NCI-H2081 treated with DMSO at 0.1 percent for 48 hours (cell line): ENCODE results near the gene FAM151A.

Source experiments
- DNase-seq: peaks from one replicate; lab custom pipeline; 2025; lab: John Stamatoyannopoulos, UW

FAM151A gene

DNA sequence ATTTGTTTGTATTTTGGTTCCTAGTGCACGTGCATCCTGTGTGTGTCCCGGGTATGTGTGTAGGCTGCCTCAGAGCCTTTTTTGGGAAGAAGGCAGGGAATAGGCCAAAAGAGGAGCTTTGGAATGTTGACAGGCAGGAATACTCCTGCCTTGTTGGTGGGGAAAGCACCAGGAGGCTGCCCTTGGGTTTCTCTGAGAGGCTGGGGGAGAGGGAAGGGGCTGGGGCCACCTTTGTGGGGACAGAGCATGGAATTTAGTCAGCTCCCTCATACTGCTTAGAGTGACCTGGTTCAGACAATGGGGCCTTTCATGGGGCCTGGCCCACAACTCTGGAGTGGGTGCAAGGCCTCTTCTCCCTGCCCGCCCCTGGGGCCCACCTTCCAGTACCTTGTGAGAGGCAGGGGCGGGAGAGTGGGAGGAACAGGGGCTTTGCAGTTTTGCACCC is 44.0 kb downstream of the FAM151A start:
- no peak for DNase-seq

GRCh38 chr1:54577612-54578011 is 45.7 kb downstream of the FAM151A start:
- no peak for DNase-seq

- DNase-seq = no peak
Observed at GRCh38 chr1:54575605-54576290, 47.6 kb downstream of the FAM151A start.

GRCh38 chr1:54575161-54575560 is 48.2 kb downstream of the FAM151A start:
- DNase-seq = no peak

DNA sequence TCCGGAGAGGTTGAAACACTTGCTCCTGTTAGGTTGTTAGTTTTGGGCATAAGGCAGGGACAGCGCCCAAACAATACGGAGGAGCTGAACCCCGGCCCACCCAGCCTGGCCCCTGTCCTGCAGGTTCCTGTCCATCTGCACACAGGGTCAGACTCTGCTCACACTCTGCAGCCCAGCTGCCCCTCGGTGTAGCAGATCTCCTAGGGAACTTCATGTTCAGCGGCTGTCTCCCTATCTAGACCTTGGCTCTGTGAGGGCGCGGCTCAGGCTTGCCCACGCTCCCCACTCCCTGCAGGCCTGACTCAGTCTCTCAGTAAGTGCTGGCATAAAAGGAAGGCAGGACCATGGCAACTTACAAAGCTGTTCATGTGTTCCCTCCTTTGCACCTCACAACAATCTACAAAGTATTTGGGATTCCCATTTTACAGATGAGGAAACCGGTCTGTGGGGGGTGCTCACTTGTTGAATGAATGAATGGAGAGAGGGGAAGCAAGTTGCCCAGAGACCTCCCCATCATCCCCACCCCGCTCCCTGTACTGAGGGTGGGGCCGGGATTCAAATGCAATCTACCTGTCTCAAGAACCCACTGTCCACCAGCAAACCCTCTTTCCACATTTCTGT is 49.1 kb downstream of the FAM151A start:
- no peak for DNase-seq

GRCh38 chr1:54572542-54572850 is 50.8 kb downstream of the FAM151A start:
- no peak for DNase-seq

DNA sequence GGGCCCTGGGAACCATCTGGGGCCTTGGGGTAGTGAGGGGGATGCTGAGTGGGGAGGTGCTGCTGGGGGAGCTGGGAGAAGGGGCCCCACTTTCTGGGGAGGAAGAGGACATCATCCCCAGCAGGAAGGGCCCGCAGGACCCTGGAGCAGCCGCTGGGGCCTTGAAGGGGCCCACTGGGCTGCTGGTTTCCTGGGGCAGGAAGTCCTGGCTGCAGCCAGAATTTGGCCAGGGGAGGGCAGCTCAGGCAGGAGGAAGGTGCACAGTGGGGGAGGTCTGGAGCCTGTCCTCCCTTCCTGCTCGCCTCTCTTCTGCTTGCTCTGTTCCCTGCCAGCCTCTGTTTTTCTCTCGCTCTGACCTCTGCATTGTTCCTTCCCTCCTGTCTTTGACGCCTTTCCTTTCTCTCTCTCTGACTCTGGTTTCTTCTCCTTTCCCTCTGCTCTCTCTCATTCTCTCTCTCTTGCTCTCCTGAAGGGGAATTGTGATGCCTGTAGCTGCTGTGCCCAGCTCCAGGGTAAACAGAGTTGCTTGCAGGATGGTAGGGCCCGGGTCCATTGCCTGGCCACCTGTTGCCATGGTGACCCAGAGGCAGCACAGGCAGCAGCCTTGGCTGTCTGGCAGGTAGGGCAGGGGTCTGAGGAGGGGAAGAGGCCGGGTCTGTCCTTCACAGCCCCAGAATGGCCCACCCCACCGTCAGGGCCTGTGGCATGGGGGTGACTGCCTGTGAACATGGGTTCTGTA is 51.4 kb downstream of the FAM151A start:
- no peak for DNase-seq

DNA sequence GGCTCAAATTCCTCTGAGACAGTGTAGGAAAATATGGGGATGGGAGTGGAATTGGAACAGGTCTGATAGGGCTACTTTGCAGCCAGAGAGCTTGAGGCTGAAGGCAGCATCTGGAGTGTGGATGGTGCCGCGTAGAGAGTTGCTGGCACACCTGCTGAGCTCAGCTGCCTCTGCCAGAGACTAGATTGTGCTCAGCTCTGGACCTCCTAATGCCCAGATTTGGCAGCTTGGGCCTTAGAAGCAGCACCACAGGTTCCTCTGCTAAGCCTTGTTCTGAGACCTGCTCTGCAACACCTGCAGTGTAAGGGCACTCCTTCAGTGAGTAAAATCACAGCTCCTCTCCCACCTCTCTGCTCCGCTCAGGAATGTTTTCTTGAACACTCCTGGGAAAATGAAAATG is 52.0 kb downstream of the FAM151A start:
- no peak for DNase-seq

DNA sequence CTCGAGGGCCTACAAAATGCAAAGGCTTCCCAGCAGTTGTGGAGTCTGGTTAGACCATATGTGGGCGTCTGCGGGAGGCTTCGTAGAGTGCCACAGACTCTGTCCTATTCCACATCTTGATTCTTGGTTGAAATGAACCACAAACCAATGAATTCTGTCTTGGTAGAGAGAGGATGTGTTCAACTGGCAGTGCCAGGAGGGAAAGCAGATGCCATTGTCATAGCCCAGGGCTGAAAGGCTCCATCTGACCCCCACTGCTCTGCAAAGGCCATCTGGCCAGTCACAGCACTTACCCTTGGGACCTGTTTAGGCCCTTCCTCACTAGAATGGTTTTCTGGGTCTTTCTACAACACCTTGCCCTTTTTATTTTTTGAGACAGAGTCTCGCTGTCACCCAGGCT is 53.2 kb downstream of the FAM151A start:
- DNase-seq = no peak

DNA sequence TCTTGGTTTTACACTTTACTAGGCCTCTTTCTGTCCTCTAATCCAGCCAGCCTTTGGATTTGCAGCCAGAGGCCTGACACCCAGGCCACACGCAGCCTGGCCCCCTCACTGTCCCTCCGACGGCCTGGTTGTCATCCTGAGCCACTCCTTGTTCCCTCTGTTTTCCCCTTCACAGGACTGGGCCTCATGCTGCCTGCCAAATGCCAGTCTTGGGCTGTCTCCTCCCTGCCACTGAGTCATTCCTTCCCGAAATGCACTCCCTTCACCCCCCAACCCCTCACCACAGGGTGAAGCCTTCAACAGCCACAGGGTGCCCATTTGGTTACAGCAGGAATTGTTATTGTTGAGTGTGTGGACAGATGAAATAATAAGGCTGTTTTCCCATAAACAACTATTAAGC is 54.0 kb downstream of the FAM151A start:
- no peak for DNase-seq

- no peak for DNase-seq
Observed at GRCh38 chr1:54567961-54568360, 55.4 kb downstream of the FAM151A start.

DNA sequence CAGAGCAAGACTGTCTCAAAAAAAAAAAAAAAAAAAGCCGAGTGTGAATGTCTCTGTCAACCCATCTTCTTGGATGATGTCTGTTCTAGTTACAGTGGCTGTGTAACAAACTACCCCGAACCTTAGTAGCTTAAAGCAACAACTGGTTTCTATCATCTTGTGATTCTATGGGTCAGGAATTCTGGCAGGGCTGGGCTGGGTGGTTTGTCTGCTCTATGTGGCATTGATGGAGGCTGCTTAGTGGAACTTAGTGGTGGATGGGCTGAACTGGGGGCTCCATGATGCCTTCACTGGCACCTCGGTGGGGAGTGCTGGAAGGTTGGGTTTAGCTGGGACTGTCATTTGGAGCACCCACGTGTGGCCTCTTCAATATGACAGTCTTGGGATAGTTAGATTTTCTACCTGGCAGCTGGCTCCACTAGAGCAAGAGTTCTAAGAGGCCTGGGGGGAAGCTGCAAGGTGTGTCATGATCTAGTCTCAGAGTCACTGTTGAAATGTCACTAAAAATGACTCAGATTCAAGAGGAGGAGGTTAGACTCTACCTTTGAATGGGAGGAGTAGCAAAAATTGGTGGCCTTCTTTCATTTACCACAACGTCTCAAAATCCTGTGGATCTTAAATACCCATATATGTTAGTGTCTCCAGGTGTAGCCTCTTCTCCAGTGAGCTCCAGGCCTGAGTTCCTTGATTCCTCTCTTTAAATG is 56.7 kb downstream of the FAM151A start:
- DNase-seq = no peak

- DNase-seq = no peak
Observed at GRCh38 chr1:54565113-54565501, 58.2 kb downstream of the FAM151A start.

- DNase-seq = no peak
Observed at GRCh38 chr1:54564312-54565112, 58.8 kb downstream of the FAM151A start.

DNA sequence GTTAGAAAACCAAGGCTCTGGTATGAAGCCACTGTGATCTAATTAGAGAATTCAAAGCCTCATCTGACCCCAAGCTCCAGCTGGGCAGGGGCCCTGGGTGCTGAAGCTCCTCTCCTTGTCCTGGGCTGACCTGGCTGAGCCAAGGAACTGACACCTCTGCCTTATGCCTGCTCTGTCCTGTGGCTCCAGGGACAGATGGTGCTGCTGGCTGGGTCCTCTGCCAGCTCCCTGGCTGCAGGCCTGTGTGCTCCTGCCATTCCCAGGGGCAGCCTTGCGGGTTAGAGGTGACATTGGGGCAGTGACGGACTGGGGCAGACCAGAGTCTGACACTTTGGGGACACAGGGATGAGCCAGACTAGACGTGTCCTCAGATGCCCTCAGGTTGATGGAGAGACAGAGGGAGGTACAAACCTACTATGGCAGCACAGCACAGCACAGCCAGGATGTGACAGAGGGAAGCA is 63.5 kb downstream of the FAM151A start:
- DNase-seq = no peak
